HG02623 (cell line): ENCODE data around the gene GLB1L2.
A peak's percentile ranks its signal among the peaks of the same experiment; 100 is the strongest.
"Not testable (repeated sequence)": the region's sequence is repeated elsewhere in the genome, so short reads cannot be mapped to it uniquely, and the experiment has no call there.

Experiments used
- ATAC-seq: cut with Tn5 transposase; IDR thresholded peaks from one replicate; pipeline ENCODE4 v1.9.1; 2021; ENCODE audit warnings: moderate library complexity; ENCODE audit not compliant: unreplicated experiment

GLB1L2 gene

GRCh38 chr11:134331354-134332188, at the start of gene GLB1L2:
GLB1L2 (plus strand) TSS chr11:134331988; CDS start chr11:134332062, 74 bp downstream.
- ATAC-seq: peak; percentile 70

GRCh38 chr11:134282121-134283045, 49.4 kb upstream of the GLB1L2 start:
- ATAC-seq: no peak

GRCh38 chr11:134283461-134284230, 48.1 kb upstream of the GLB1L2 start:
- no peak for ATAC-seq

- ATAC-seq: not testable (repeated sequence)
Observed at GRCh38 chr11:134284349-134284748, 47.4 kb upstream of the GLB1L2 start.

- no peak for ATAC-seq
Observed at GRCh38 chr11:134287561-134287960, 44.2 kb upstream of the GLB1L2 start.

- ATAC-seq: no peak
Observed at GRCh38 chr11:134288486-134288885, 43.3 kb upstream of the GLB1L2 start.

GRCh38 chr11:134289167-134289566, 42.6 kb upstream of the GLB1L2 start:
- no peak for ATAC-seq

GRCh38 chr11:134289789-134290188, 42.0 kb upstream of the GLB1L2 start:
- no peak for ATAC-seq

- ATAC-seq: no peak
Observed at GRCh38 chr11:134290646-134291045, 41.1 kb upstream of the GLB1L2 start.

GRCh38 chr11:134291196-134291595, 40.6 kb upstream of the GLB1L2 start:
- ATAC-seq: no peak

- no peak for ATAC-seq
Observed at GRCh38 chr11:134292661-134293060, 39.1 kb upstream of the GLB1L2 start.

- no peak for ATAC-seq
Observed at GRCh38 chr11:134293119-134294113, 38.4 kb upstream of the GLB1L2 start.

- no peak for ATAC-seq
Observed at GRCh38 chr11:134294664-134295063, 37.1 kb upstream of the GLB1L2 start.

GRCh38 chr11:134312223-134312622, 19.6 kb upstream of the GLB1L2 start:
- ATAC-seq: no peak

GRCh38 chr11:134312807-134313206, 19.0 kb upstream of the GLB1L2 start:
- ATAC-seq: no peak

- no peak for ATAC-seq
Observed at GRCh38 chr11:134313379-134313778, 18.4 kb upstream of the GLB1L2 start.

GRCh38 chr11:134313821-134314607, 17.8 kb upstream of the GLB1L2 start:
- ATAC-seq: no peak

GRCh38 chr11:134317103-134317502, 14.7 kb upstream of the GLB1L2 start:
- ATAC-seq: no peak

GRCh38 chr11:134321373-134321772, 10.4 kb upstream of the GLB1L2 start:
- not testable (repeated sequence) for ATAC-seq
